Activated naive CD4-positive, alpha-beta T cell treated with Interleukin-2 at 50 U/mL for 16 hours (primary cell): ENCODE measurements around the gene MT1E.
"Not testable (repeated sequence)": the region's sequence is repeated elsewhere in the genome, so short reads cannot be mapped to it uniquely, and the experiment has no call there.

ENCODE experiments used
- DNase-seq: peaks from one replicate; pipeline ENCODE4 v3.0.0-alpha.2; 2020

The MT1E gene

DNA sequence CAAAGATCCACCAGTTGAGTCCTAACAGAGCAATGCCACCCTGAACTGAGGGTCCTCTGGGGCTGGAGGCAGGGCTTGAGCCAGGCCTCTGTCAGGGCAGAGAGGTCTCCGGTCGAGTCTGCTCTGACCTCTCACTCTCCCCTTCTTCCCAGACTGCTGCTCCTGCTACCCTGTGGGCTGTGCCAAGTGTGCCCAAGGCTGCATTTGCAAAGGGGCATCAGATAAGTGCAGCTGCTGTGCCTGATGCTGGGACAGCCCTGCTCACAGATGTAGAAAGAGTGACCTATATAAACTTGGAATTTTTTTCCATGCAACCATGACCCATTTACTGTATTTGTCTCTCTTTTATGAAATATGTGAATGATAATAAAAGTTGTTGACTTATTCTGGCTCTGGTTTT lies 23.7 kb downstream of the MT1E start:
- no peak for DNase-seq

GRCh38 chr16:56649820-56650219 lies 24.2 kb downstream of the MT1E start:
- no peak for DNase-seq

GRCh38 chr16:56651586-56651985 lies 26.0 kb downstream of the MT1E start, which contains the start of gene MT1B:
Gene MT1B, plus strand, starts transcription at chr16:56651886. Its CDS starts 68 bp downstream, at chr16:56651954.
- DNase-seq = no peak

DNA sequence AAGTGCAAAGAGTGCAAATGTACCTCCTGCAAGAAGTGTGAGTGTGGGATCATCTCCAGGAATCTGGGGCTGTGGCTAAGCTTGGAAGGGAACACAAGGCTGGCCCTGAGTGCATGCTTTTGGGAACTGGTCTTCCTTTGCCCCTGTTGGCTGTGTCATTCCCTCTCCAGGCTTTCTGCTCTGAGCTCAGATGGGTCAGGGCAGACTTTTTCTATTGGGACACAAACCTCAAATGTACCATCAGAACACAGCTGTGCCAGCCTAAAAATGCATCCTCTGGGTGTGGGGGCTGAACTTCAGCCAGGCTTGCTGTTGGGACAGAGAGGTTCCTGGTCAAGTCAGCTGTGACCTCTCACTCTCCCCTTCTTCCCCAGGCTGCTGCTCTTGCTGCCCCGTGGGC lies 27.0 kb downstream of the MT1E start:
- DNase-seq = no peak

- no peak for DNase-seq
Observed at GRCh38 chr16:56653218-56653617, 27.6 kb downstream of the MT1E start.

DNA sequence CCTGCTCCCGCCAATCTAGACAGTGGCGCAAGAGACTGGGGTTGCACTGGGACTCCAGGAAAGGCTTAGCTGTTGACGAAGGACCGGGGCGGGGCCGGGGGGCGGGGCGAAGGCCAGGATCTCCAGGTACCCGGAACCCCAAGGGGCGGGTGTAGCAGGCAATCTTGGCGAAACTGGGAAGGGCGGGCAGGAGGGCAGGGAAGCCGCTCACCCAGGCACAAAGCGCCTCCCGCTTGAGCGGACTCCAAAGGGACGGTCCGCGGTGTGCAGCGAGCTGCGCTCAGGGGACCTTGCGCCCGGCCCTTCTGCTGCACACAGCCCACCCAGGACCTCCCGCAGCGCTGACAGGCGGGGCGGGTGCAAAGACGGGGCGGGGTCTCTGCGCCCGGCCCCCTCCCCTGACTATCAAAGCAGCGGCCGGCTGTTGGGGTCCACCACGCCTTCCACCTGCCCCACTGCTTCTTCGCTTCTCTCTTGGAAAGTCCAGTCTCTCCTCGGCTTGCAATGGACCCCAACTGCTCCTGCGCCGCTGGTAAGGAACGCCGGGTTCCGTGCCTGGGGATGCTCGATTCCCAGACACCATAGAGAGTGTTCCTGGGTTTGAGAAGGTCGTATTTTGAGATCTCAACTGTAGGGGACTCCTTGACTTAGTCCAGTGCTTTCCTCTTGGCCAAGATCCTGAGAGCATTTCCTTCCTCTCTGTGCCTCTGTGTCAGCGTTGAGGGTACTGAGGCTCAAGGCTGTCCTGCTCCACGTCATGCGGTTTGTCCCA lies 32.2 kb downstream of the MT1E start, which contains the start of gene MT1F:
Gene MT1F, plus strand, starts transcription at position 405 of the 772 bp plus-strand sequence. Its CDS starts 100 bp downstream, at position 505.
- peak; percentile 67 for DNase-seq

- DNase-seq = no peak
Observed at GRCh38 chr16:56658327-56658875, 32.8 kb downstream of the MT1E start.

DNA sequence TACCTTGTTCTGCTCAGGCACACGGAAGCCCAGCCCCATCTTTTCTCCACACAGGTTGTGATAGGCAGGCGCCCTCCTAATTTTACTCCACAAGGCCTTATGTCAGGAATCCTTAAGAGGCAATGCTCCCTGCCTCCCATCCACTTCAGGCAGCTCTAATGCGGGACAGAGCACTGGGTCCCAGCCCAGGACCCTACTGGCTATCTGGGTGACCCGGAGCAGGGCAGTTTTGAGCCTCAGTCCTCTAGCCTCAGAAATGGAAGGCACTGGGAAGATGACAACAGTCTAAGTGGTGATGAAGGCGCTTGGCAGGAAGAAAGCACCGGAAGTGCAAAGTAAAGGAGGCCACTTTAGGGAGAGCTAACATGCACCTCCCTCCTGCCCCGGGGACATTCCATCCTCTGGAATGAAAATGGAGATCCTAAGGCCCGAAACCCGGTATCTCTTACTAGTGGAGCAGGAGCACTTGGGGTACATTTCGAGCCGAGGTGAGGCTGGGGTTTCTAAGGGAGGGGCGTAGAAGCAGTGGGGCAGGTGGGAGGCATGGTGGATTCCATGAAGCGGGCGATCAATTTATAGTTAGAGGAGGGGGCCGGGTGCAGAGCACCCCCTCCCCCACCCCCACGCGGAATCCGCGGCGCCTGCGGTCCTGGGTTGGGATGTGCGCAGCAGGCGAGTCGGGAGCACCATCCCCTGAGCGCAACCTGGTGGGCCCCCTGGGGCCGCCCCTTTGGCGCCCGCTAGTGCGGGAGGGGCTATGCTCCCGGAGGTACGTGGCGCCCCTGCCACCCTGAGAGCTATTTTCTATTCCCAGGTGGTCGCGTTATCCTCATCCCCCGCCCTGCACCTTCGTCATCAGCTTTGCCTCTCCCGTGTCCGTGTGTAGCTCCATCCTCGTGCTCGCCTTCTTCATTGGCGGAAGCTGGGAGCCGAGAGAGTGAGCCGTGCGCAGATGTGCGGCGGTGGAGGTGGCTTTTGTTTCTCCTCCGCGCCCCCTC lies 37.1 kb downstream of the MT1E start:
- DNase-seq = peak; percentile 40

DNA sequence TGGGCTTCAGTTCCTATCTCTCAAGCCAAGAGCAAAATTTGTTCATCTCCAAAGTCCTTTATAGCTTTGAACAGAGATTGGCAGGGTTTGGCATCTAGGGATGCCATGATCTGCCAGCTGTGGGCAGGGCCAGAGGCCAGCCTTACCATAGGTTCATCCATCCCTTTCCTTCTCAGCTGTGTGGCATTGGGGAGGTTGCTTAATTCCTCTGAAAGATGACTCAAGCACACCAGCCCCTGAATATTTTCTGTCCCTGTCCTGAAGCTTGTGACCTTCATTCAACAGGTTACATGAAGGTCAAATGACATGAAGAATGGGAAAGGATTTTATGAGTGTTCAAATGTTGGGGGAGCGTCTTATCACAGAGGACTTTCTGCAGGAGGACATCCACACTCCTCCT lies 38.9 kb downstream of the MT1E start:
- DNase-seq = no peak

DNA sequence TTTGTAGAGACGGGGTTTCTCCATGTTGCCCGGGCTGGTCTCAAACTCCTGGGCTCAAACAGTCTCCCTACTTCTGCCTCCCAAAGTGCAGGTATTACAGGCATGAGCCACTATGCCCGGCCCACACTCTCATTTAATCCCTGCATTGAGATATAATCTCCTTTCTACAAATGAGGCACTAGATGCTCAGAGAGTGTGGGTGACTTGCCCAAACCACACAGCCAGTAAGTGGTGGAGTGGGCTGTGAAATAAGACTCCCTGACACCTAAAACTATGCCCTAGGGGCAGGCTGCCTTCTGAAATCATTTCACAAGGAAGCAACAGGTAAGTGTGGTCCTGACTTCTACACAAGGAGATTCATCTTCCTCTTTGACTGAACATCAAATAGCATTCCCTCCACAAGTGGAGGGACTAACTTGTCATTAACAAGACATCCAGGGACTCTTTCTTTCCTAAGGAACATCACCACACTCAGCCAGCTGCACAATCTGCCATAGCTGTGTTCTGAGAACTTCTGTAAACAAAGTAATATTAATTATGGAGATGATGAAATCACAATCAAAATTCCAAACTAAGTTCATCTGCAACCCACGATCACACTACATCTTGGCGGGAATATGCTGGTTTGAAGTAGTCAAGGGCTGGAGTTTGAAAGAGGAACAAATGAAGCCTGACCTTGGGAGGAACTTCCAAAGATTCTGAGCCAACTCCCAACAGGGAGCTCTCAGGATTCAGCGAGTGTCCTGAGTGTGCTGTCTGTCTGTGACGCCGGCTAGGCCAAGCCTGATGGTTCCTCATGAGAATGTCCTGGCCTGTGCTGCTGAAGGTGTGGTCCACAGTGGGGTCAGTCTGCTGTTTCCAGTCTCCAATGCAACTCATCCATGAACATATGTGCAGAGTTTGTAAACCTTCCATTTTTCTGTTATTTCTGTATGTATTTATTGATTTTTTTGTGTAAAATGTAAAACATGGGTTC lies 40.0 kb downstream of the MT1E start:
- DNase-seq = not testable (repeated sequence)

DNA sequence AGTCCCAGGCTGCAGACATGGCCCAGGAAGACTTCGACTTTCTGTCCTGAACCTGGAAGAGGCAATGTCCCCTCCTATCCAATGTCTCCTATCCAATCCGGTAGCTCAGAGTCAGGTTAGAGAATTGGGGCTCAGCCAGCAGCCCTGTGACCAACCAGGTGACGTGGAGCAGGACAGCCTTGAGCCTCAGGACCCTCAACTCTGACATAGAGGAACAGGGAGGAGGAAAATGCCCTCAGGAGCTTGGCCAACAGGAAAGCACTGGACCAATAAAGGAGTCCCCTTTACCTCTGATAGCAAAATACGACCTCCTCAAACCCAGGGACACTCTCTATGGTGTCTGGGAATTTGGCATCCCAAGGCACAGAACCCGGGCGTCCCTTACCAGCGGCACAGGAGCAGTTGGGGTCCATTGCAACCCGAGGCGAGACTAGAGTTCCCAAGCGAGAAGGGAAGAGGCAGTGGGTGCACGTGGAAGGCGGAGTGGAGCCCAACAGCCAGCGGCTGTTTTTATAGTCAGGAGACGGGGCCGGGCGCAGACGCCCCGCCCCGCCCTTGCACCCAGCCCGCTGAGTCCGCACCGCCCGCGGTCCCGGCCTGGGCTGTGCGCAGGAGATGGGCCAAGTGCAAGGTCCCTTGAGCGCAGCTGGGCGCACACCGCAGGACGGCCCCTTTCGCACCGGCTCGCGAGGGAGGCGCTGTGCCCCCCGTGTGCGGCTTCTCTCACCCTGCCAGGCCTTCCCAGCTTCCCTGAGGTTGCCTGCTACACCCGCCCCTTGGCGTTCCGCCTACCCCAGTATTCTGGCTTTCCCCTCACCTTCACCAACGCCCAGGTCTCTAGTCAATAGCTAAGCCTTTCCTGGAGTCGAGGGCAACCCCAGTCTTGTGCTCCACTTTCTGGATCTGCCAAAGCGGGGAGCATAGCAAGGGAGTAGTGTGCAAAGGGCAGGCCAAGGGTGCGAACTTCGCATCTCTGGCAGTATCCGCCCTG lies 42.3 kb downstream of the MT1E start, which contains the start of gene MT1G:
Gene MT1G, minus strand, starts transcription at position 485 of the 991 bp plus-strand sequence. Its CDS starts 72 bp downstream, at position 413.
- peak; percentile 30 for DNase-seq

DNA sequence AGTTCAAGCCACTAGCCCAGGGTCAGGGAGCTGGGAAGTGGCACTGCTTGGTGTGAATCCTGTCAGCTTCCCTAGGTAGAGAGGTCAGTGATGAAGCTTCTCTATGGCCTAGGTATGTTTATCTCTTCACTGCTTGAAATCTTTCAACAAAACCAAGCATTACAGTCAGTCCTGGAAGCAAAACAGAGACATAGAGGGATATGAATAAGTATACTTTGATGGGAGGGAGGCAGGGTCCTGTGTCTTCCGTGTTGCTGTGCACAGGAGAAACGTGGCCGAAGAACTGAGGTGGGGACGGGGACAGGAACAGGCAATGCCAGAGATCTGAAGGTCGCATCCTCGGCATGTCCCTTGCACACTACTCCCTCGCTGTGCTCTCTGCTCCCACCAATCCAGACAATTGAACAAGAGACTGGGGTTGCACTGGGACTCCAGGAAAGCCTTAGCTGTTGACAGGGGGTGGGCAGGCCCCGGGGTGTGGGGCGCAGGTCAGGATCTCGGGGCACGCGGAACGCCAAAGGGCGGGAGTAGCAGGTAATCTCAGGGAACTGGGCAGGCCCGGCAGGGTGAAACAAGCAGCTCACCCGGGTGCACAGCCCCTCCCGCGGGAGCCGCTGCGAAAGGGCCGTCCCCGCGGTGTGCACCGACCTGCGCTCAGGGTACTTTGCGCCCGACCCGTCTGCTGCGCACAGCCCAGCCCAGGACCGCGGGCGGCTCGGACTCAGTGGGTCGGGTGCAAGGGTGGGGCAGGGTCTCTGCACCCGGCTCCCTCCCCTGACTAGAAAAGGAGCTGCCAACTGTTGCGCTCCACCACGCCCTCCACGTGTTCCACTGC lies 43.6 kb downstream of the MT1E start, which contains the start of gene MT1H:
Gene MT1H, plus strand, starts transcription at position 810 of the 835 bp plus-strand sequence. CDS start 71 bp downstream, outside the sequence.
- DNase-seq = no peak

DNA sequence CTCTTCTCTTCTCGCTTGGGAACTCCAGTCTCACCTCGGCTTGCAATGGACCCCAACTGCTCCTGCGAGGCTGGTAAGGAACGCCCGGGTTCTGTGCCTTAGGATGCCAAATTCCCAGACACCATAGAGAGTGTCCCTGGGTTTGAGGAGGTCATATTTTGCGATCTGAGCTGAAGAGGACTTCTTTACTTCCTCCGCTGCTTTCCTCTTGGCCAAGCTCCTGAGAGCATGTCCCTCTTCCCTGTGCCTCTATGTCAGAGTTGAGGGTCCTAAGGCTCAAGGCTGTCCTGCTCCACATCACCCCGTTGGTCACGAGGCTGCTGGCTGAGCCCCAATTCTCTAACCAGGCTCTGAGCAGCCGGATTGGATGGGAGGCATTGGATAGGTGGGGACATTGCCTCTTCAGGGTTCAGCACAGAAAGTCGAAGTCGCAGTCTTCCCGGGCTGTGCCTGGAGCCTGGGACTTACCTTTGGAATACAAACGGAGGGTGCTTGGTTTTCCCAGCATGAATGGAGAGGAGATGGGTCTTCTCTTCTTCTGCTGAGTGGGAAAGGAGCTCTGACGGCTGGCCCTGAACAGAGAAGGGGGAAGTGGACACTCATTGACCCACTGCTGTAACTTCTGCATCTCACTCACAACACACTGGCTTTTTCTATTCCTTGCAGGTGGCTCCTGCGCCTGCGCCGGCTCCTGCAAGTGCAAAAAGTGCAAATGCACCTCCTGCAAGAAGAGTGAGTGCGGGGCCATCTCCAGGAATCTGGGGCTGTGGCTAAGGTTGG lies 44.4 kb downstream of the MT1E start:
- no peak for DNase-seq

DNA sequence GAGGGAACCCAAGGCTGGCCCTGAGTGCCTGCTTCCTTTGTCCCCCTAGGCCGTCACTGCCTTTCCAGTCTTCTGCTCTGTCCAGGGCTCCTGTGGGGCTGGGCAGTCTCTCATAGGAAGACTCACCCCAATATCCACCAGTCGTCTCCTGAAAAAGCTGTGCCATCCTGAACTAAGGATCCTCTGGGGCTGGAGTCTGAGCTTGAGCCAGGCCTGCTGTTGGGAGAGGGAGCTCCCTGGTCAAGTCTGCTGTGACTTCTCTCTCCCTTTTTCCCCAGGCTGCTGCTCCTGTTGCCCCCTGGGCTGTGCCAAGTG lies 45.0 kb downstream of the MT1E start:
- DNase-seq = no peak

DNA sequence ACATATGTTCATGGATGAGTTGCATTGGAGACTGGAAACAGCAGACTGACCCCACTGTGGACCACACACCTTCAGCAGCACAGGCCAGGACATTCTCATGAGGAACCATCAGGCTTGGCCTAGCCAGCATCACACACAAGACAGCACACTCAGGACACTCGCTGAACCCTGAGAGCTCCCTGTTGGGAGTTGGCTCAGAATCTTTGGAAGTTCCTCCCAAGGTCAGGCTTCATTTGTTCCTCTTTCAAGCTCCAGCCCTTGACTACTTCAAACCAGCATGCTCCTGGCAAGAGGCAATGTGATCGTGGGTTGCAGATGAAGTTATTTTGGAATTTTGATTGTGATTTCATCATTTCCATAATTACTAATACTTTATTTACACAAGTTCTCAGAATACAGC lies 46.1 kb downstream of the MT1E start:
- not testable (repeated sequence) for DNase-seq

DNA sequence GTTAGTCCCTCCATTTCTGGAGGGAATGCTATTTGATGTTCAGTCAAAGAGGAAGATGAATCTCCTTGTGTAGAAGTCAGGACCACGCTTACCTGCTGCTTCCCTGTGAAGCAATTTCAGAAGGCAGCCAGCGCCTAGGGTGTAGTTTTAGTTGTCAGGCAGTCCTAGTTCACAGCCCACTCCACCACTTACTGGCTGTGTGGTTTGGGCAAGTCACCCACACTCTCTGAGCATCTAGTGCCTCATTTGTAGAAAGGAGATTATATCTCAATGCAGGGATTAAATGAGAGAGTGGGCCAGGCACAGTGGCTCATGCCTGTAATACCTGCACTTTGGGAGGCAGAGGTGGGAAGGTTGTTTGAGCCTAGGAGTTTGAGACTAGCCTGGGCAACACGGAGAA lies 46.6 kb downstream of the MT1E start:
- not testable (repeated sequence) for DNase-seq

GRCh38 chr16:56672761-56673536 lies 47.4 kb downstream of the MT1E start:
- DNase-seq = no peak

DNA sequence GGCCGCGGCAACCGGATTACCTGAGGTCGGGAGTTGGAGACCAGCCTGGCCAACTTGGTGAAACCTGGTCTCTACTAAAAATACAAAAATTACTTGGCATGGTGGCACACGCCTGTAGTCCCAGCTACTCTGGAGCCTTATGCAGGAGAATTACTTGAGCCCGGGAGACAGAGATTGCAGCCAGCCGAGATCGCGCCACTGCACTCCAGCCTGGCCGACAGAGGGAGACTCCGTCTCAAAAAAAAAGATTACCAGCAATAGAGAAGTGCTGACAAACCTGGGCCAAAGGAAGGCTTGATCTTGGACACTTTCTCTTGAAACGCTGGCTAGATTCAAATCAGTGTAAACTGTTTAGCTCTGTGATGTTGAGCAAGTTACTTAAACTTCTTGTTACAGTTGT lies 48.3 kb downstream of the MT1E start:
- DNase-seq = no peak
